GM12878 (cell line): ENCODE measurements around the gene ZNF280D. TPM values are rescaled to one million over a fixed set of nuclear protein-coding genes. Genes with fewer than 3 reads are reported as not detected.
A peak's percentile ranks its signal among the peaks of the same experiment; 100 is the strongest.

ENCODE experiments used
- ATAC-seq: fragments of 200-7000 bp; cut with Tn5 transposase; 3 replicates; pipeline ENCODE4 v1.9.1; 2020; ENCODE audit warnings: mild to moderate bottlenecking, moderate library complexity
- BruUV-seq: library from RNA; stranded (reverse); fragments of 400-500 nt; replicated peaks from 2 replicates; lab custom pipeline; 2021; lab: Mats Ljungman, UMichigan
- CTCF ChIA-PET: fragments of 300-600 bp; sonication (Branson Sonifier 250); formaldehyde crosslinking; extraction: SDS; loops from one replicate; lab custom pipeline; 2021; ENCODE audit warnings: inconsistent platforms; lab: Yijun Ruan, JAX
- POLR2A ChIA-PET: fragments of 350-600 bp; formaldehyde crosslinking; extraction: SDS; loops from one replicate; lab custom pipeline; 2021; ENCODE audit warnings: inconsistent platforms; lab: Charles Lee
- RAD21 ChIA-PET: fragments of 300-600 bp; sonication (Branson Sonifier 250); formaldehyde crosslinking; loops from one replicate; lab custom pipeline; 2023; ENCODE audit warnings: antibody characterized with exemption; ENCODE audit not compliant: unreplicated experiment; lab: Charles Lee
- SMC1A ChIA-PET: fragments of 300-600 bp; sonication (Branson Sonifier 250); formaldehyde crosslinking; loops from one replicate; lab custom pipeline; 2023; ENCODE audit not compliant: unreplicated experiment, uncharacterized antibody; lab: Charles Lee
- DNase-seq: peaks from one replicate; pipeline ENCODE4 v3.0.0-alpha.2; 2011; ENCODE audit warnings: low read depth, low spot score
- FAIRE-seq: peaks from 3 replicates; lab custom pipeline; 2011; peaks lifted over from hg19 to GRCh38; lab: Jason Lieb, UNC
- H2AFZ ChIP-seq: 2 replicates; pipeline ENCODE4 v1.6.0; 2011; ENCODE audit warnings: low read depth, low read length, control low read depth; ENCODE audit not compliant: control insufficient read depth
- H3K27ac ChIP-seq: 2 replicates; pipeline ENCODE4 v1.5.1; 2011; ENCODE audit warnings: control low read depth; ENCODE audit not compliant: control insufficient read depth, insufficient read depth
- H3K27me3 ChIP-seq, 2 experiments: replicated peaks in 1 of 2; 2 replicates each; pipeline versions ENCODE4 v1.6.0 to v1.6.1; 2011; ENCODE audit warnings: low read length in 1 of 2; ENCODE audit not compliant: control insufficient read depth in 2 of 2, insufficient read depth in 2 of 2
- H3K36me3 ChIP-seq, 2 experiments: 2 replicates each; pipeline ENCODE4 v1.5.1; 2011; ENCODE audit warnings: low read length in 1 of 2; ENCODE audit not compliant: control insufficient read depth in 2 of 2, insufficient read depth in 2 of 2
- H3K4me1 ChIP-seq: 2 replicates; pipeline ENCODE4 v1.6.1; 2011; ENCODE audit warnings: mild to moderate bottlenecking, low read length, moderate library complexity, mixed read lengths; ENCODE audit not compliant: control insufficient read depth, insufficient read depth
- H3K4me2 ChIP-seq: 2 replicates; pipeline ENCODE4 v1.6.0; 2011; ENCODE audit warnings: control low read depth; ENCODE audit not compliant: control insufficient read depth, insufficient read depth
- H3K4me3 ChIP-seq: fragments of 200-600 bp; sonication (generic); 2 replicates; pipeline ENCODE4 v1.5.1; 2016
- H3K79me2 ChIP-seq: 2 replicates; pipeline ENCODE4 v1.6.0; 2011; ENCODE audit warnings: low read length; ENCODE audit not compliant: control insufficient read depth, insufficient read depth
- H3K9ac ChIP-seq: 2 replicates; pipeline ENCODE4 v1.8.0; 2011; ENCODE audit warnings: low read length, control low read depth, mixed read lengths; ENCODE audit not compliant: control insufficient read depth, insufficient read depth
- H3K9me3 ChIP-seq: replicated peaks from 3 replicates; pipeline ENCODE4 v1.5.1; 2011; ENCODE audit warnings: mild to moderate bottlenecking, low read length; ENCODE audit not compliant: control insufficient read depth, insufficient read depth
- H4K20me1 ChIP-seq: 2 replicates; pipeline ENCODE4 v1.6.0; 2011; ENCODE audit not compliant: control insufficient read depth, insufficient read depth
- ATF2 ChIP-seq: IDR thresholded peaks from 2 replicates; pipeline ENCODE4 v1.6.1; 2012; ENCODE audit warnings: low read length, inconsistent platforms
- BCLAF1 ChIP-seq: fragments of 450-650 bp; IDR thresholded peaks from 2 replicates; pipeline ENCODE4 v1.6.1; 2017; ENCODE audit warnings: antibody characterized with exemption, mild to moderate bottlenecking, moderate library complexity
- CBX3 ChIP-seq: fragments of 200-600 bp; sonication (generic); IDR thresholded peaks from 2 replicates; pipeline ENCODE4 v1.6.1; 2016; ENCODE audit warnings: low read depth, borderline replicate concordance
- E2F8 ChIP-seq: fragments of 450-650 bp; IDR thresholded peaks from 2 replicates; pipeline ENCODE4 v1.6.1; 2018; ENCODE audit warnings: mild to moderate bottlenecking, low read depth, moderate library complexity; ENCODE audit not compliant: partially characterized antibody
- EED ChIP-seq: sonication (generic); IDR thresholded peaks from 2 replicates; pipeline ENCODE4 v1.6.1; 2016; ENCODE audit warnings: antibody characterized with exemption, low read depth
- EZH2 ChIP-seq: IDR thresholded peaks from 2 replicates; pipeline ENCODE4 v1.6.1; 2012; ENCODE audit warnings: low read depth, mild to moderate bottlenecking, control low read depth, inconsistent platforms, low read length, borderline replicate concordance; ENCODE audit not compliant: control insufficient read depth
- HCFC1 ChIP-seq: fragments of 150-350 bp; IDR thresholded peaks from 2 replicates; pipeline ENCODE4 v1.6.1; 2014; ENCODE audit warnings: low read length
- HSF1 ChIP-seq: fragments of 150-350 bp; IDR thresholded peaks from 2 replicates; pipeline ENCODE4 v1.6.1; 2014; ENCODE audit warnings: mild to moderate bottlenecking, low read depth, low read length
- POLR2A ChIP-seq: IDR thresholded peaks from 2 replicates; pipeline ENCODE4 v1.6.1; 2011; ENCODE audit warnings: low read depth, mild to moderate bottlenecking, low read length
- POU2F2 ChIP-seq: IDR thresholded peaks from 3 replicates; pipeline ENCODE4 v1.6.1; 2011; ENCODE audit warnings: low read depth, mild to moderate bottlenecking, low read length, borderline replicate concordance
- RCOR1 ChIP-seq: conservative IDR thresholded peaks from 2 replicates; pipeline ENCODE4 v1.6.1; 2012; ENCODE audit warnings: low read depth, low read length, improper control_type of control experiment
- RELA ChIP-seq: fragments of 450-650 bp; IDR thresholded peaks from 2 replicates; pipeline ENCODE4 v1.8.0; 2014; ENCODE audit warnings: borderline replicate concordance; ENCODE audit not compliant: partially characterized antibody
- SPI1 ChIP-seq: IDR thresholded peaks from 2 replicates; pipeline ENCODE4 v1.6.1; 2011; ENCODE audit warnings: low read depth, mild to moderate bottlenecking, low read length, moderate library complexity, borderline replicate concordance; ENCODE audit not compliant: insufficient read depth
- STAT1 ChIP-seq: fragments of 450-650 bp; conservative IDR thresholded peaks from 2 replicates; pipeline ENCODE4 v1.6.1; 2014; ENCODE audit warnings: antibody characterized with exemption, mild to moderate bottlenecking
- TARDBP ChIP-seq: IDR thresholded peaks from 2 replicates; pipeline ENCODE4 v1.6.1; 2016; ENCODE audit warnings: borderline replicate concordance
- USF2 ChIP-seq: IDR thresholded peaks from 2 replicates; pipeline ENCODE4 v1.6.1; 2011; ENCODE audit warnings: low read depth, low read length, improper control_type of control experiment, borderline replicate concordance
- WGBS: methylation state at CpG from one replicate; pipeline ENCODE4 v1.1.6; 2016; ENCODE audit warnings: low lambda C conversion rate; ENCODE audit not compliant: insufficient replicate concordance, insufficient coverage; ENCODE audit errors: missing lambda C conversion rate; 5-methylcytosine and 5-hydroxymethylcytosine counted together
- in situ Hi-C: fragments of 300-500 bp; cut with MboI; formaldehyde crosslinking; loops from 9 replicates; pipeline ENCODE4 v1.14.3; 2018; ENCODE audit warnings: mixed read lengths
- intact Hi-C: fragments of 100-400 bp; cut with micrococcal nuclease; formaldehyde crosslinking; loops from one replicate; pipeline ENCODE4 v1.14.2; 2022; ENCODE audit not compliant: unreplicated experiment
- polyA plus RNA-seq, 11 experiments: library from polyadenylated mRNA; depleted of rRNA in 4 of 11; unstranded in 6 of 11; stranded (reverse) in 5 of 11; fragments of >200 nt; fragmentation: Nextera tagmentation in 4 of 11; fragmentation: Illumina TruSeq in 1 of 11; extraction: Ambion mirVana in 4 of 11; extraction: Trizol in 1 of 11; gene quantifications; 1 replicate in 1 of 11; 2 replicates in 10 of 11; pipeline versions ENCODE4 v1.2.1 to v1.2.3, GENCODE V29; 2011 to 2016; ENCODE audit warnings: inconsistent platforms in 2 of 11, missing spikeins in 2 of 11, low read depth in 1 of 11
- total RNA-seq, 4 experiments: library from RNA; depleted of rRNA in 3 of 4; stranded (reverse); fragments of >200 nt in 3 of 4; fragmentation: Illumina TruSeq in 1 of 4; extraction: Trizol in 1 of 4; gene quantifications; 2 replicates each; pipeline versions ENCODE4 v1.2.1 to v1.2.3, GENCODE V29; 2013 to 2021

ZNF280D gene
- total and polyA plus RNA-seq, 10 of the 15 experiments (the other 5 are each of a cell fraction or from before 2014, with no cell fraction given) = 5.6 to 18.6 (median 8.6) TPM

- WGBS = 100% methylated on average over 3 of the region's 3 CpGs
- ChIA-PET CTCF (interaction anchor here (0.6 kb wide), 2 partner anchors 22 to 464 kb away, joined by 3 to 5 read pairs; no protein-coding TSS in a partner anchor), POLR2A (no interaction called here), SMC1A (interaction anchor here (1.6 kb wide), 1 partner anchor 10 kb away, joined by 4 read pairs; no protein-coding TSS in a partner anchor), RAD21 (no interaction called here)
- DNase-seq = no peak
- Histone ChIP-seq H3K4me3 (no peak overlapping the region), H2AFZ (no peak overlapping the region), H3K79me2 (no peaks in the 10 kb centered on the region), H3K9me3 (no peaks in the 10 kb centered on the region), H3K27me3 (no peaks in the 10 kb centered on the region), H3K27ac (no peak overlapping the region), H3K4me2 (no peak overlapping the region), H3K9ac (no peak overlapping the region), H3K4me1 (no peaks in the 10 kb centered on the region), H3K36me3 (no peaks in the 10 kb centered on the region), H4K20me1 (no peaks in the 10 kb centered on the region)
- intact Hi-C loops (no loop called here), in situ Hi-C loops (no loop called here)
- peak; percentile 18 for FAIRE-seq
- ATAC-seq = no peak
- BruUV-seq = no TSS peak
- TF ChIP-seq CBX3 (no peak), BCLAF1 (no peak), RELA (no peak), POLR2A (no peak), HSF1 (no peak), POU2F2 (no peak), RCOR1 (no peak), HCFC1 (no peak), E2F8 (no peak), TARDBP (no peak), ATF2 (no peak), SPI1 (no peak), STAT1 (no peak), USF2 (no peak), EED (no peak), EZH2 (no peak)
Measured at GRCh38 chr15:56693761-56694160, 39.5 kb downstream of the ZNF280D start.
